AG09309 (cell line): ENCODE results near the gene CHST13.

ENCODE experiments used
- DNase-seq: peaks from one replicate; pipeline ENCODE4 v3.0.0-alpha.2; 2010; ENCODE audit warnings: low read depth
- H3K4me3 ChIP-seq: 2 replicates; pipeline ENCODE4 v1.5.1; 2011; ENCODE audit warnings: mild to moderate bottlenecking, low read depth, low read length, moderate library complexity; ENCODE audit not compliant: control insufficient read depth
- CTCF ChIP-seq: IDR thresholded peaks from 2 replicates; pipeline ENCODE4 v1.5.1; 2011; ENCODE audit warnings: mild to moderate bottlenecking, low read depth, low read length, inconsistent platforms; ENCODE audit not compliant: insufficient read depth, control insufficient read depth; ENCODE audit errors: missing control alignments

The CHST13 gene

DNA sequence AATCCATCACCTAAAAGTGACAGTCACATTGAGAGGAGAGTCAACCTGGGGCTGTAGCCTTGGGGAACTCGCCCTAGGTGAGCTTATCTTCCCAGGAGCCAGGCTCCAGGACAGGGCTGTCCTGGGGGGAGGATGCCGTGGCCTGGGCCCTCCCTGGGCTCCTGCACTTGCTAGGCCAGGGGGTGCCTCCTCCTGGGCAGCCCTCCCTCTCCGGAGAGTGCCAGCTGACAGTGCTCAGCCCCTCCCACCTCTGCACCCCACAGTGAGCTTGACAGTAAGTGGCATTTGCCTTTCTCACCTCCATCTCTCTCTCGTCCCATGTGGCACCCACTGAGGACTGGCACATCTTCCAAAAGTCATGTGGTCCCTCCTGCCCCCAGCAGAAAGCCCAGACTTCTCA lies 25.5 kb upstream of the CHST13 start:
- no peak for TF ChIP-seq CTCF
- H3K4me3 ChIP-seq = no peak overlapping the region
- DNase-seq = no peak

- no peak for DNase-seq
- no peak overlapping the region for H3K4me3 ChIP-seq
- TF ChIP-seq CTCF = no peak
Measured at GRCh38 chr3:126498929-126499328, 25.0 kb upstream of the CHST13 start.

- DNase-seq = no peak
- H3K4me3 ChIP-seq = no peak overlapping the region
- TF ChIP-seq CTCF = no peak
Measured at GRCh38 chr3:126499401-126499800, 24.6 kb upstream of the CHST13 start.

DNA sequence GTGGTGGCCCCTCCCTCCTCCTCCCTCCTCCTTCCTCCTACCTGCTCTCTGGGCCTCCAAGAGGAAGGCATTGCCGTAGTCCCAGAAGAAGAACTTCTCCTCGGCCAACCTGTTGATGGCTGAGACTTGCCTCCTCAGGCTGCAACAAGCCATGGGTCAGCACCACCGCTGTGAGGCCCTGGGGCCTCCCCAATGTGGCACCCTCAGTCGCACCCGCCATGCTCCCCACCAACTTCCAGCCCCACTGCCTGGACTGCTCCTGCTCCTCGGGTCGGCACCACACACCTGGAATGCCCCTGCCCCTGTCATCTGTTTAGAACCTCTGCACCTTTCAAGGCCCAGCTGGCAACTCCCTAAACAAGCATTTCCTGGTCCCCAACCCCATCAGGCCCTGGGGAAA lies 23.9 kb upstream of the CHST13 start:
- no peak for TF ChIP-seq CTCF
- no peak overlapping the region for H3K4me3 ChIP-seq
- no peak for DNase-seq

DNA sequence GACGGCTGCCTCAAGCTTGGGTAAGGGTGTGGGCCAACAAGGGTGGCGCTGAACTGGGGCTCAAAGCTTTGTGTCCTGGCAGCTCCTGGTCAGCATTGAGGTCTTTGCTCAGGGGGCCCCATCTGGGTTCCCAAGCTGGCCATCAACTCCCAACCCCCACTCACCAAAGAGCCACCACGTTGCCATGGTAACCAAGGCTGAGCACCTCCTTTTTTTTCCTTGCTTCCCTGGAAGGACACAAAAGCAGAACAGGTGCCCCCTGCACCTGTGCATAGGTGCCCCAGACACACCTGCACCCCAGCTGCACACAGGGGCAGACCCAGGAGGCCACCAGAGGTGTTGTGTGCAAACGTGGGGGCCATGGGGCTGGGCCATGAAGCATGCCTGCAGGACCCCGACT lies 22.9 kb upstream of the CHST13 start:
- no peak overlapping the region for H3K4me3 ChIP-seq
- no peak for TF ChIP-seq CTCF
- DNase-seq = no peak

DNA sequence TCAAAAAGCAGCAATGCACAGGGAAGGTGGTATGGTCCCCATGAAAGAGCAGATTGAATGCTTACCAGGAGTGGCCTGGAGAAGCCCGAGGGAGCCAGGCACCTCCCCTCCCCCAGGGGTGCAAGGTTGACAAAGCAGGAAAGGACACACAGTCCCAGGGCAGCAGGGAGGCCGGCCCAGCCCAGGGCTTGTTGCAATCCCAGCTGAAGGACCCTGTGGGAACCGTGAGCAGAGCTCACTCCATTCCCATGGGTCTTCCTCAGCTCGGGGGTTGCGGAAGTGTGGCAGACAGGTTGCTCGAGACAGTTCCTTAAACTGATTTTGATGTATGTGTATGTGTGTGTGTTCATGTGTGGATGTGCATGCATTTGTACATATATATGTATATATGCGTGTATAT lies 22.2 kb upstream of the CHST13 start:
- DNase-seq = no peak
- TF ChIP-seq CTCF = no peak
- H3K4me3 ChIP-seq = no peak overlapping the region

GRCh38 chr3:126502656-126503055 lies 21.3 kb upstream of the CHST13 start:
- TF ChIP-seq CTCF = no peak
- no peak for DNase-seq
- H3K4me3 ChIP-seq = no peak overlapping the region
